ENCODE data around the gene RAB8A.
A peak's percentile ranks its signal among the peaks of the same experiment; 100 is the strongest.

RAB8A gene

GRCh38 chr19:16143399-16144215 is 31.9 kb downstream of the RAB8A start, which contains the start of gene HSH2D:
Gene HSH2D (plus strand): TSS chr19:16143685. CDS start chr19:16148751, 5,066 bp downstream.
- DNase-seq: peak in 1 of 2 donors; percentile 30

- no peak for DNase-seq
Observed at GRCh38 chr19:16144216-16144581, 32.5 kb downstream of the RAB8A start.

GRCh38 chr19:16146112-16146511 is 34.4 kb downstream of the RAB8A start:
- DNase-seq: no peak

GRCh38 chr19:16148443-16149229 is 36.9 kb downstream of the RAB8A start:
- DNase-seq: no peak

- no peak for DNase-seq
Observed at GRCh38 chr19:16153582-16154336, 42.1 kb downstream of the RAB8A start.

GRCh38 chr19:16154557-16154956 is 42.9 kb downstream of the RAB8A start:
- no peak for DNase-seq

GRCh38 chr19:16155128-16155527 is 43.4 kb downstream of the RAB8A start:
- DNase-seq: no peak

GRCh38 chr19:16156904-16157303 is 45.2 kb downstream of the RAB8A start:
- DNase-seq: no peak

GRCh38 chr19:16157601-16158000 is 45.9 kb downstream of the RAB8A start:
- no peak for DNase-seq

GRCh38 chr19:16159655-16160054 is 48.0 kb downstream of the RAB8A start:
- no peak for DNase-seq

GRCh38 chr19:16160445-16160942 is 48.8 kb downstream of the RAB8A start:
- DNase-seq: no peak

- peak in 1 of 2 donors; percentile 21 for DNase-seq
Observed at GRCh38 chr19:16160943-16161560, 49.4 kb downstream of the RAB8A start.

- DNase-seq: no peak
Observed at GRCh38 chr19:16161840-16162239, 50.2 kb downstream of the RAB8A start.

GRCh38 chr19:16164222-16164890 is 52.7 kb downstream of the RAB8A start:
- DNase-seq: no peak

GRCh38 chr19:16166417-16166816 is 54.7 kb downstream of the RAB8A start:
- no peak for DNase-seq

- DNase-seq: no peak
Observed at GRCh38 chr19:16167055-16167454, 55.4 kb downstream of the RAB8A start.

- DNase-seq: peak in 1 of 2 donors; percentile 80
Observed at GRCh38 chr19:16168465-16169081, 56.9 kb downstream of the RAB8A start.

GRCh38 chr19:16170134-16170533 is 58.4 kb downstream of the RAB8A start:
- no peak for DNase-seq

- DNase-seq: no peak
Observed at GRCh38 chr19:16175954-16176353, 64.3 kb downstream of the RAB8A start.

GRCh38 chr19:16178866-16179265 is 67.2 kb downstream of the RAB8A start:
- DNase-seq: peak in 1 of 2 donors; percentile 7

GRCh38 chr19:16180611-16181010 is 68.9 kb downstream of the RAB8A start:
- DNase-seq: no peak
